Thyroid gland (tissue), 4 donors: Measurements from ENCODE around the gene AFAP1. TPM values are rescaled to one million over a fixed set of nuclear protein-coding genes. Genes with fewer than 3 reads are reported as not detected.
A peak's percentile ranks its signal among the peaks of the same experiment; 100 is the strongest.

Experiments used
- DNase-seq, 2 donors: peaks; one replicate each; pipeline ENCODE4 v3.0.0-alpha.2; 2019
- H3K27ac ChIP-seq, 3 donors: fragments of 200-600 bp; sonication (generic); 1 replicate in 2 of 3; 2 replicates in 1 of 3; pipeline ENCODE4 v1.5.1; 2016 to 2019; ENCODE audit warnings: mild to moderate bottlenecking in 1 of 3, moderate library complexity in 1 of 3
- H3K27me3 ChIP-seq: fragments of 200-600 bp; sonication (generic); one replicate; pipeline ENCODE4 v1.5.1; 2019
- H3K36me3 ChIP-seq, 2 donors: fragments of 200-600 bp; sonication (generic); one replicate each; pipeline ENCODE4 v1.5.1; 2016 to 2019
- H3K4me1 ChIP-seq, 2 donors: fragments of 200-600 bp; sonication (generic); one replicate each; pipeline ENCODE4 v1.5.1; 2017 to 2019
- H3K4me3 ChIP-seq, 3 donors: fragments of 200-600 bp; sonication (generic); replicated peaks in 1 of 3; 1 replicate in 2 of 3; 2 replicates in 1 of 3; pipeline ENCODE4 v1.5.1; 2016; ENCODE audit warnings: mild to moderate bottlenecking in 1 of 3
- H3K9me3 ChIP-seq: fragments of 200-600 bp; sonication (generic); one replicate; pipeline ENCODE4 v1.5.1; 2017
- CTCF ChIP-seq, 6 experiments: fragments of 200-600 bp in 3 of 6; fragments of 450-650 bp in 3 of 6; sonication (generic) in 3 of 6; IDR thresholded peaks; one replicate each; pipeline ENCODE4 v1.5.1; 2016 to 2019; ENCODE audit warnings: antibody characterized with exemption in 6 of 6, mild to moderate bottlenecking in 2 of 6, inconsistent platforms in 1 of 6, moderate library complexity in 1 of 6
- POLR2A ChIP-seq, 2 donors: fragments of 450-650 bp; IDR thresholded peaks; one replicate each; pipeline ENCODE4 v1.6.1; 2017; ENCODE audit warnings: antibody characterized with exemption in 2 of 2, mild to moderate bottlenecking in 2 of 2, moderate library complexity in 1 of 2
- WGBS, 2 donors: methylation state at CpG; one replicate each; pipeline ENCODE4 v1.1.5; 2017; 5-methylcytosine and 5-hydroxymethylcytosine counted together
- intact Hi-C: fragments of 100-400 bp; cut with DNase I; formaldehyde crosslinking; loops from one replicate; pipeline ENCODE4 v1.15.1; 2023
- total RNA-seq, 4 donors: library from RNA; depleted of rRNA; stranded (reverse); fragments of >200 nt; gene quantifications; one replicate each; pipeline ENCODE4 v1.2.3, GENCODE V29; 2016

Gene AFAP1
- total RNA-seq, 4 donors from 2014 or later, result 12.3 to 33.3 (median 26.2) TPM

- no peak for DNase-seq
- Histone ChIP-seq H3K9me3 (no peaks in the 10 kb centered on the region), H3K4me1 (peaks cover 14 to 22% of the 10 kb centered on the region in 2 donors), H3K27ac (no peak overlapping the region), H3K27me3 (no peaks in the 10 kb centered on the region), H3K36me3 (no peaks in the 10 kb centered on the region), H3K4me3 (no peak overlapping the region)
- 88 to 89% methylated on average over 10 of the region's 10 CpGs for WGBS, 2 donors
- intact Hi-C loops, result no loop called here
- TF ChIP-seq POLR2A (IDR thresholded peaks at IDR 0.05) (no peak), CTCF (IDR thresholded peaks at IDR 0.05) (no peak)
Measured at GRCh38 chr4:7793186-7793585, 146.5 kb downstream of the AFAP1 start.

- Histone ChIP-seq H3K27ac (no peak overlapping the region), H3K9me3 (no peaks in the 10 kb centered on the region), H3K27me3 (no peaks in the 10 kb centered on the region), H3K4me1 (peaks cover 14 to 23% of the 10 kb centered on the region in 2 donors), H3K4me3 (no peak overlapping the region), H3K36me3 (no peaks in the 10 kb centered on the region)
- no peak for DNase-seq
- intact Hi-C loops, result no loop called here
- 83 to 91% methylated on average over 8 of the region's 8 CpGs for WGBS, 2 donors
- TF ChIP-seq CTCF (IDR thresholded peaks at IDR 0.05) (no peak), POLR2A (IDR thresholded peaks at IDR 0.05) (no peak)
Measured at GRCh38 chr4:7792616-7793015, 147.0 kb downstream of the AFAP1 start.

DNA sequence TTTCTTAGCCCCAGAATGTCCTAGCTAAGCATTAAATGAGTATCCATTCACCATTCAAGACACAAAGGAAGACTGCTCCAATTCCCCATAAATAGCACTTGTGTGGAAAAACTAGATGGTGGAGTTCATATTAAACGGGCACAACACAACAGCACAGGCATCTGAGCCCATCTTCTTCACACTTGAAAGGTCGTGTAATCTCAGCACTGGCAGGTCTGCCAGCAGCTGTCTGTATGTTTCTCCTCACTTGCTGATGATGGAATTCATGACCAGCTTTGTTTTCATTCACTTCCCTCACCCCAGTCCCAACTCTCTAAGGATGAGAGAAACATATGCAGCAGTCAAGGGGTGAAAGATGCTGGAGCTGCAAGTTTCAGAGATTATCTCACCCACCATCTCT lies 148.7 kb downstream of the AFAP1 start:
- Histone ChIP-seq H3K9me3 (no peaks in the 10 kb centered on the region), H3K4me3 (no peak overlapping the region), H3K4me1 (peaks cover 16 to 23% of the 10 kb centered on the region in 2 donors), H3K36me3 (no peaks in the 10 kb centered on the region), H3K27ac (peak overlapping the region in 1 of 3 donors; percentile 12), H3K27me3 (no peaks in the 10 kb centered on the region)
- intact Hi-C loops, result no loop called here
- TF ChIP-seq CTCF (IDR thresholded peaks at IDR 0.05), result no peak
- no peak for DNase-seq
- WGBS, 2 donors, result 30 to 37% methylated on average over 2 of the region's 2 CpGs

- TF ChIP-seq POLR2A (IDR thresholded peaks at IDR 0.05) (no peak), CTCF (IDR thresholded peaks at IDR 0.05) (no peak)
- intact Hi-C loops, result no loop called here
- DNase-seq, result no peak
- no peaks in the 10 kb centered on the region for H3K36me3 ChIP-seq
- no peaks in the 10 kb centered on the region for H3K27me3 ChIP-seq
- H3K9me3 ChIP-seq, result no peaks in the 10 kb centered on the region
- H3K4me1 ChIP-seq, result peaks cover 20 to 23% of the 10 kb centered on the region in 2 donors
- 85 to 90% methylated on average over 2 of the region's 2 CpGs for WGBS, 2 donors
- H3K27ac ChIP-seq, result no peak overlapping the region
- H3K4me3 ChIP-seq, result no peak overlapping the region
Measured at GRCh38 chr4:7790023-7790422, 149.6 kb downstream of the AFAP1 start.

DNA sequence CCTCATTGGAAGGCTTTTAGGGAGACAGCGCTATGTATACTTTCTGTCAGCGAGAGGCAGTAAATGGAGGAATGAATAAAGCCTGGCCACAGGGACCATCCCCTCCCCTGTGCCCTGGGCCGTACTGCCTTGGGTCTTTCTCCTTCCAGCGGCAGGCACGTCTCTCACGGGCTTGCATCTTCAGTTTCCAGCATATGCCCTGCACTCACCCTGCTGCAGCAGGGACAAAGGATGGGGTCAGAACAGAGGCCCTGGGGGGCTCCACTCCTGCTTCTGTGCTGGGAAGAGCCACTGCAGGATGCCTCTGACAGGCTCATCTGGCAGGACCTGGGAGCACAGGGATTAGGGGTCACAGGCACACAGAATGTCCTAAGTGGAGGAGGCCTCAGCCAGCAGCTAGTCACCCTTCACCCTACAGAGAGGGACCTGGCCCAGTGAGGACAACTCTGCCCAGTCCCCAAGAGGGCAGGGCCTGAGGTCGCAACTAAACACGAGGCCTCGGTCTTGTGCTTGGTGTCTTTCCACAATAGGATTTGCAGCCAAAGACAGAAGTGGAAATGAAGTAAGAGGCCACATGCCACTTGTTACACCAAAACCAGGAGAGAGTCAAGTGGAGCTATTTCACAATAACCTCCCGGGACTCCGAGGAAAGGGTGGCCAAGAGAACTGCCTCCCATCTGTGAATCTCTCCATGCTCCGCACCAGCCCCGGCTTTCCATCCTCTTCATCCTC lies 150.8 kb downstream of the AFAP1 start:
- peak in 1 of 2 donors; percentile 41 for TF ChIP-seq POLR2A (IDR thresholded peaks at IDR 0.05)
- peak in 1 of 6 experiments; percentile 7 for TF ChIP-seq CTCF (IDR thresholded peaks at IDR 0.05)
- H3K36me3 ChIP-seq, result no peaks in the 10 kb centered on the region
- H3K27me3 ChIP-seq, result no peaks in the 10 kb centered on the region
- H3K4me1 ChIP-seq, result peaks cover 20 to 23% of the 10 kb centered on the region in 2 donors
- no peaks in the 10 kb centered on the region for H3K9me3 ChIP-seq
- DNase-seq, result peak; percentile 82 to 84
- H3K4me3 ChIP-seq, result no peak overlapping the region
- peak overlapping the region; percentile 71 to 92 (median 74) for H3K27ac ChIP-seq
- 59 to 70% methylated on average over 12 to 13 of the region's 13 CpGs for whole genome bisulfite sequencing, 2 donors
- intact Hi-C loops, result no loop called here
